CD14-positive monocyte (primary cell): ENCODE measurements around the gene GTF3C6. TPM values are rescaled to one million over a fixed set of nuclear protein-coding genes. Genes with fewer than 3 reads are reported as not detected.

ENCODE experiments used
- polyA plus RNA-seq, 3 donors: library from polyadenylated mRNA; depleted of rRNA in 1 of 3; unstranded in 2 of 3; stranded (reverse) in 1 of 3; fragments of 300-500 nt in 2 of 3; fragments of >200 nt in 1 of 3; fragmentation: Illumina TruSeq in 2 of 3; gene quantifications; 1 replicate in 2 of 3; 2 replicates in 1 of 3; pipeline ENCODE4 v1.2.3, GENCODE V29; 2012 to 2021

Gene GTF3C6
- polyA plus RNA-seq, 3 donors, result 15.1 to 93.9 (median 91.1) TPM

Other genes starting within 250 kb of the GTF3C6 start
- 10 to 100 TPM in 1 of 3 donors, 1 to 10 TPM in 2; 2.7 to 12.0 (median 3.9) TPM for gene CDK19, start 143.2 kb upstream of the GTF3C6 start, polyA plus RNA-seq
- 10 to 100 TPM; 35.0 to 60.5 (median 45.3) TPM for gene AMD1, start 83.9 kb upstream of the GTF3C6 start, polyA plus RNA-seq
- 10 to 100 TPM in 2 of 3 donors, 1 to 10 TPM in 1; 3.7 to 13.1 (median 11.7) TPM for gene RPF2, start 23.3 kb downstream of the GTF3C6 start, polyA plus RNA-seq
- under 1 TPM in 2 of 3 donors, not detected in 1; 0.05 to 0.15 TPM for gene SLC16A10, start 128.8 kb downstream of the GTF3C6 start, polyA plus RNA-seq